ENCODE results near the gene ASCC3. TPM values are rescaled to one million over a fixed set of nuclear protein-coding genes. Genes with fewer than 3 reads are reported as not detected.
A peak's percentile ranks its signal among the peaks of the same experiment; 100 is the strongest.

The ASCC3 gene
- total and polyA plus RNA-seq, 2 donors (not counting 1 experiment from before 2014, with no cell fraction given) = 9.0 to 42.3 TPM

DNA sequence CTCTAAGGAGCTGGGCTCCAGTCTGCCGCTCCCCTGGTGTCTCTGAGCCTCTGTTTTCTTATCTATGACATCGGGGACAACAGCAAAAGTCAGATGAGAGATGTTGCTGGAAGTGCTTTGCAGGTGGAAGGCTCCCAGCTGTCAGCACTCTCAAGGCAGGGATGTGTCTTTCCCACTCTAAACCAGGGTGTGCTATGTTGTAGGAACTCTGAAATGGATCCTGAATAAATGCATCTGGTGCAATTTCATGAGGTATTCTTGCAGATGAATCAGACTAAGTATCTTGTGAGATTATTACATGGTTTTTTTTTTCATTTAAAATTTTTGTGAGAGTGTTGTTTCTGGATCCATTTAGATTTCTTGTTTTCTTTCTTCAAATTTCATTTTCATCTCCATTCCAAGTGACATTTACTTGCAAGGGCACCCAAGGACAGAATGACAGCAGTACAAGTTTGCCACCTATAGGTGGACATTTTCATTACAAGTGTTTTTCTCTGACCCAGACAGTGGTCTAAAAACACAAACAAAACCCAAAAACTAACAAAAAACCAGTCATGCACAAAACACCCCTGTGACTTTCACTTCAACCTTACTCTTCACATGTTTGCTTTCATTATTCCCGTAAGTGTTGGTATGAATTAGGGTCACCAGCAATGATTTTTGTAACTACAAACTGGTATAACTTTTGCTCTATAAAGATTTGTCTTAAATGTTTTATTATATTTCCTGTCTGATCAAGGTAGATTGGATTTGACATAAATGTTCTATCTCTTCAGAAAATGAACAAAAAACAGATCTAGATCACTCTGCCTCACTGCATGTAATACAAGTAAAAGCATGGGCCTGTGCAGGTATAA lies 401.7 kb downstream of the ASCC3 start:
- H3K27me3 Mint-ChIP-seq = peaks cover 25% of the 10 kb centered on the region

More for the DNA sequence above, 401.7 kb downstream of the ASCC3 start:
- H3K4me1 ChIP-seq (ENCODE audit: control insufficient read depth in 2 of 2, insufficient read depth in 2 of 2, low read length in 2 of 2) = no peaks in the 10 kb centered on the region
- no peaks in the 10 kb centered on the region for H3K36me3 ChIP-seq (replicated peaks in 1 of 2; ENCODE audit: control extremely low read depth in 1 of 2, control insufficient read depth in 1 of 2, extremely low read depth in 1 of 2, insufficient read depth in 2 of 2, low read length in 1 of 2)
- Mint-ChIP-seq H3K4me1 (no peaks in the 10 kb centered on the region), H3K4me3 (no peak overlapping the region), H3K27ac (no peak overlapping the region), H3K9me3 (ENCODE audit: insufficient read depth) (no peaks in the 10 kb centered on the region)
- no peaks in the 10 kb centered on the region for H4K20me1 ChIP-seq (ENCODE audit: control insufficient read depth, insufficient read depth, low read length, poor library complexity, severe bottlenecking)
- DNase-seq = peak; percentile 31
- no peak for ATAC-seq (ENCODE audit: low read depth)
- no peak overlapping the region for H3K27ac ChIP-seq (ENCODE audit: low read length in 2 of 2)
- ChIA-PET CTCF (interaction anchor here (0.6 to 1.2 kb wide), 4 partner anchors 49 to 611 kb away, joined by 4 to 6 read pairs (median 4); no protein-coding TSS in a partner anchor), POLR2A (no interaction called here)
- H3K4me2 ChIP-seq (replicated peaks; ENCODE audit: low read depth, low read length, poor library complexity, severe bottlenecking) = no peak overlapping the region
- 92% methylated on average over 2 of the region's 3 CpGs for whole genome bisulfite sequencing (ENCODE audit: insufficient coverage)
- H2AFZ ChIP-seq (ENCODE audit: insufficient read depth, low read depth, low read length, poor library complexity, severe bottlenecking) = no peak overlapping the region
- peaks cover 0 to 7% (median 1%) of the 10 kb centered on the region in 4 experiments for H3K27me3 ChIP-seq (replicated peaks in 1 of 4; ENCODE audit: control extremely low read depth in 1 of 4, control insufficient read depth in 3 of 4, insufficient read depth in 4 of 4, low read length in 3 of 4)
- no peaks in the 10 kb centered on the region for H3K9me3 ChIP-seq (ENCODE audit: control extremely low read depth in 1 of 3, control insufficient read depth in 2 of 3, insufficient read depth in 1 of 3, low read length in 2 of 3)
- H3K9ac ChIP-seq (ENCODE audit: low read length) = no peak overlapping the region
- H3K4me3 ChIP-seq (ENCODE audit: control extremely low read depth in 1 of 5, extremely low read depth in 1 of 5, insufficient read depth in 1 of 5, low read depth in 2 of 5, low read length in 4 of 5) = no peak overlapping the region
- TF ChIP-seq, protein P1, sequence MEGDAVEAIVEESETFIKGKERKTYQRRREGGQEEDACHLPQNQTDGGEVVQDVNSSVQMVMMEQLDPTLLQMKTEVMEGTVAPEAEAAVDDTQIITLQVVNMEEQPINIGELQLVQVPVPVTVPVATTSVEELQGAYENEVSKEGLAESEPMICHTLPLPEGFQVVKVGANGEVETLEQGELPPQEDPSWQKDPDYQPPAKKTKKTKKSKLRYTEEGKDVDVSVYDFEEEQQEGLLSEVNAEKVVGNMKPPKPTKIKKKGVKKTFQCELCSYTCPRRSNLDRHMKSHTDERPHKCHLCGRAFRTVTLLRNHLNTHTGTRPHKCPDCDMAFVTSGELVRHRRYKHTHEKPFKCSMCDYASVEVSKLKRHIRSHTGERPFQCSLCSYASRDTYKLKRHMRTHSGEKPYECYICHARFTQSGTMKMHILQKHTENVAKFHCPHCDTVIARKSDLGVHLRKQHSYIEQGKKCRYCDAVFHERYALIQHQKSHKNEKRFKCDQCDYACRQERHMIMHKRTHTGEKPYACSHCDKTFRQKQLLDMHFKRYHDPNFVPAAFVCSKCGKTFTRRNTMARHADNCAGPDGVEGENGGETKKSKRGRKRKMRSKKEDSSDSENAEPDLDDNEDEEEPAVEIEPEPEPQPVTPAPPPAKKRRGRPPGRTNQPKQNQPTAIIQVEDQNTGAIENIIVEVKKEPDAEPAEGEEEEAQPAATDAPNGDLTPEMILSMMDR (IDR thresholded peaks at IDR 0.05) = peak; percentile 59
- no peak for TF ChIP-seq EZH2 (IDR thresholded peaks at IDR 0.05; ENCODE audit: borderline replicate concordance, insufficient read depth, low read depth, low read length, poor library complexity, severe bottlenecking)
- intact Hi-C loops (cut with micrococcal nuclease) = loop anchor here (2.0 kb wide), 1 partner anchor 611 kb away; no protein-coding TSS in a partner anchor
- no peaks in the 10 kb centered on the region for H3K79me2 ChIP-seq (ENCODE audit: control insufficient read depth, insufficient read depth, low read length)
